OCI-LY3 (cell line): ENCODE data around the gene MUC5B.

Source experiments
- EZH2phosphoT487 ChIP-seq: fragments of 200-600 bp; shearing (Covaris generic); IDR thresholded peaks from 2 replicates; pipeline ENCODE4 v1.6.1; 2018; ENCODE audit warnings: antibody characterized with exemption, mixed run types, low read depth
- TF ChIP-seq, protein P1 (sequence below): fragments of 200-600, 300-600 bp; sonication (generic); IDR thresholded peaks from 2 replicates; pipeline ENCODE4 v1.5.1; 2014; ENCODE audit warnings: antibody characterized with exemption, low read length, low read depth

DNA sequence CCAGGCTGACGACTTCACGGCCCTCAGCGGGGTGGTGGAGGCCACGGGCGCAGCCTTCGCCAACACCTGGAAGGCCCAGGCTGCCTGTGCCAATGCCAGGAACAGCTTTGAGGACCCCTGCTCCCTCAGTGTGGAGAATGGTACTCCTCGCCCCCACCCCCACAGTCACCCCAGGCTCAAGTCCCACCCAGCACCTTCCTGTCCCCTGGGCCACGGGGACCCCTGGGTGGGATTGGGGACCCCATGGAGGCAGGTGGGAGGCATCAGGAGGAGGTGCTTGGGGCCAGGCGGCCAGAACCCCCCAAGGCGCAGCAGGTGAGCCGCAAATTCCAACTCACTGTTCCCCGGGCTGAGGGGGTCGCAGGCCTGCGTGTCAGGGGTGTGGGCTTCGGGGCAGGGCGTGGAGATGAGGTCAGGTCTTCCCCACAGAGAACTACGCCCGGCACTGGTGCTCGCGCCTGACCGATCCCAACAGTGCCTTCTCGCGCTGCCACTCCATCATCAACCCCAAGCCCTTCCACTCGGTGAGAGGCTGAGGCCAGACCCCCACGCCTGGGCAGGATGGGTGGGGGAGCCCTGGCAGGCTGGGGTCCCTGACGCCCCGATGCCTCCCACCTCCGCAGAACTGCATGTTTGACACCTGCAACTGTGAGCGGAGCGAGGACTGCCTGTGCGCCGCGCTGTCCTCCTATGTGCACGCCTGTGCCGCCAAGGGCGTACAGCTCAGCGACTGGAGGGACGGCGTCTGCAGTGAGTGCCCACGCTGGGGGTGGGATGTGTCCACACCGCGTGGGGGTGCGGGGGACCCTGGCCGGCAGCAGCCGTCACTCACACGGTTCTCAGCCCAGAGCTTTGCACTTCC is 9.4 kb downstream of the MUC5B start:
- TF ChIP-seq, protein P1, sequence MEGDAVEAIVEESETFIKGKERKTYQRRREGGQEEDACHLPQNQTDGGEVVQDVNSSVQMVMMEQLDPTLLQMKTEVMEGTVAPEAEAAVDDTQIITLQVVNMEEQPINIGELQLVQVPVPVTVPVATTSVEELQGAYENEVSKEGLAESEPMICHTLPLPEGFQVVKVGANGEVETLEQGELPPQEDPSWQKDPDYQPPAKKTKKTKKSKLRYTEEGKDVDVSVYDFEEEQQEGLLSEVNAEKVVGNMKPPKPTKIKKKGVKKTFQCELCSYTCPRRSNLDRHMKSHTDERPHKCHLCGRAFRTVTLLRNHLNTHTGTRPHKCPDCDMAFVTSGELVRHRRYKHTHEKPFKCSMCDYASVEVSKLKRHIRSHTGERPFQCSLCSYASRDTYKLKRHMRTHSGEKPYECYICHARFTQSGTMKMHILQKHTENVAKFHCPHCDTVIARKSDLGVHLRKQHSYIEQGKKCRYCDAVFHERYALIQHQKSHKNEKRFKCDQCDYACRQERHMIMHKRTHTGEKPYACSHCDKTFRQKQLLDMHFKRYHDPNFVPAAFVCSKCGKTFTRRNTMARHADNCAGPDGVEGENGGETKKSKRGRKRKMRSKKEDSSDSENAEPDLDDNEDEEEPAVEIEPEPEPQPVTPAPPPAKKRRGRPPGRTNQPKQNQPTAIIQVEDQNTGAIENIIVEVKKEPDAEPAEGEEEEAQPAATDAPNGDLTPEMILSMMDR: no peak
- TF ChIP-seq EZH2phosphoT487: no peak
